K562 (cell line): Measurements from ENCODE around the gene MYMX. TPM values are rescaled to one million over a fixed set of nuclear protein-coding genes. Genes with fewer than 3 reads are reported as not detected.

Experiments used
- CHAMP1 ChIP-seq: fragments of 450-650 bp; IDR thresholded peaks from 2 replicates; pipeline ENCODE4 v1.6.1; 2016; ENCODE audit warnings: mild to moderate bottlenecking
- DPF2 ChIP-seq: fragments of 450-650 bp; IDR thresholded peaks from 2 replicates; pipeline ENCODE4 v1.6.1; 2016
- GATAD2B ChIP-seq: fragments of 450-650 bp; IDR thresholded peaks from 2 replicates; pipeline ENCODE4 v1.6.1; 2017; ENCODE audit warnings: mild to moderate bottlenecking, borderline replicate concordance
- HDAC3 ChIP-seq: fragments of 450-650 bp; IDR thresholded peaks from 2 replicates; pipeline ENCODE4 v1.6.1; 2018; ENCODE audit warnings: borderline replicate concordance, mild to moderate bottlenecking, moderate library complexity; ENCODE audit not compliant: partially characterized antibody
- MCM7 ChIP-seq, 2 experiments: fragments of 450-650 bp; IDR thresholded peaks; 2 replicates each; pipeline ENCODE4 v1.6.1; 2016 to 2018
- MXI1 ChIP-seq: IDR thresholded peaks from 2 replicates; pipeline ENCODE4 v1.6.1; 2011; ENCODE audit warnings: low read depth, mild to moderate bottlenecking, improper control_type of control experiment, low read length
- PHTF2 ChIP-seq: fragments of 250-450 bp; sonication (Bioruptor Pico); IDR thresholded peaks from 2 replicates; pipeline ENCODE4 v1.5.0; 2021; ENCODE audit warnings: mild to moderate bottlenecking
- PML ChIP-seq: IDR thresholded peaks from 2 replicates; pipeline ENCODE4 v1.6.1; 2012; ENCODE audit warnings: low read length, inconsistent platforms
- RBBP5 ChIP-seq: fragments of 200-600 bp; sonication (generic); IDR thresholded peaks from 2 replicates; pipeline ENCODE4 v1.6.1; 2012; ENCODE audit warnings: borderline replicate concordance, mild to moderate bottlenecking, low read length, control low read depth, inconsistent platforms; ENCODE audit not compliant: insufficient read depth, poor library complexity, severe bottlenecking
- RUNX1 ChIP-seq: sonication (generic); IDR thresholded peaks from 2 replicates; pipeline ENCODE4 v1.6.1; 2016; ENCODE audit warnings: antibody characterized with exemption, low read depth
- SMAD3 ChIP-seq: fragments of 450-650 bp; formaldehyde crosslinking; conservative IDR thresholded peaks from 2 replicates; pipeline ENCODE4 v1.4.0; 2020; ENCODE audit warnings: mild to moderate bottlenecking
- SMC3 ChIP-seq: conservative IDR thresholded peaks from 2 replicates; pipeline ENCODE4 v1.6.1; 2011; ENCODE audit warnings: low read depth, low read length, improper control_type of control experiment; ENCODE audit not compliant: insufficient read depth
- TCF7 ChIP-seq: sonication (generic); IDR thresholded peaks from 2 replicates; pipeline ENCODE4 v1.6.1; 2016; ENCODE audit warnings: antibody characterized with exemption, borderline replicate concordance
- UBTF ChIP-seq, 2 experiments: IDR thresholded peaks; 2 replicates each; pipeline ENCODE4 v1.6.1; 2012; ENCODE audit warnings: improper control_type of control experiment in 2 of 2, low read depth in 2 of 2, low read length in 2 of 2, borderline replicate concordance in 1 of 2
- ZBTB43 ChIP-seq: sonication (generic); formaldehyde crosslinking; IDR thresholded peaks from 2 replicates; pipeline ENCODE4 v1.8.0; 2023; ENCODE audit warnings: mild to moderate bottlenecking, missing genetic modification reagents
- ZMIZ1 ChIP-seq, 2 experiments: fragments of 150-350 bp in 1 of 2; IDR thresholded peaks; 2 replicates each; pipeline ENCODE4 v1.6.1; 2012 to 2016; ENCODE audit warnings: low read depth in 2 of 2, low read length in 2 of 2, mild to moderate bottlenecking in 1 of 2, moderate library complexity in 1 of 2
- ZNF23 ChIP-seq: fragments of 250-450 bp; sonication (Bioruptor Pico); IDR thresholded peaks from 2 replicates; pipeline ENCODE4 v1.4.0; 2020; ENCODE audit warnings: mild to moderate bottlenecking
- ZNF324 ChIP-seq: fragments of 250-450 bp; sonication (Bioruptor Pico); IDR thresholded peaks from 2 replicates; pipeline ENCODE4 v1.4.0; 2020; ENCODE audit warnings: mild to moderate bottlenecking
- ZNF347 ChIP-seq: fragments of 450-650 bp; formaldehyde crosslinking; IDR thresholded peaks from 2 replicates; pipeline ENCODE4 v1.4.0; 2020; ENCODE audit warnings: low read depth, mild to moderate bottlenecking, moderate library complexity
- polyA plus RNA-seq, 8 experiments: library from polyadenylated mRNA; depleted of rRNA in 4 of 8; stranded (reverse) in 5 of 8; unstranded in 3 of 8; fragments of >200 nt; fragmentation: Nextera tagmentation in 2 of 8; fragmentation: Illumina TruSeq in 1 of 8; extraction: Ambion mirVana in 2 of 8; extraction: Trizol in 1 of 8; gene quantifications; 2 replicates each; pipeline versions ENCODE4 v1.2.1 to v1.2.3, GENCODE V29; 2011 to 2014; ENCODE audit warnings: inconsistent platforms in 1 of 8, missing spikeins in 1 of 8
- total RNA-seq, 7 experiments: library from RNA; depleted of rRNA in 6 of 7; stranded (reverse); fragments of >200 nt in 6 of 7; fragmentation: Illumina TruSeq in 2 of 7; extraction: Trizol in 2 of 7; gene quantifications; 2 replicates each; pipeline versions ENCODE4 v1.2.1 to v1.2.3, GENCODE V29; 2011 to 2021; ENCODE audit warnings: low replicate concordance in 1 of 7

The MYMX gene
- total and polyA plus RNA-seq, 9 of the 15 experiments (the other 6 are each of a cell fraction or from before 2014, with no cell fraction given): 0.12 TPM; not detected in 8

GRCh38 chr6:44203955-44204354, 12.8 kb upstream of the MYMX start (continued):
- TF ChIP-seq GATAD2B: no peak
- no peak for TF ChIP-seq CHAMP1
- peak; percentile 91 for TF ChIP-seq DPF2
- TF ChIP-seq SMAD3: no peak
- no peak for TF ChIP-seq RBBP5
- no peak for TF ChIP-seq PHTF2 (CRISPR knock-in tag)
- no peak for TF ChIP-seq UBTF (IDR thresholded peaks at IDR 0.05; ENCODE audit: borderline replicate concordance in 1 of 2, low read depth in 2 of 2, low read length in 2 of 2)
- TF ChIP-seq RUNX1: no peak
- no peak for TF ChIP-seq PML
- no peak for TF ChIP-seq ZNF324
- TF ChIP-seq HDAC3: no peak
- TF ChIP-seq SMC3: no peak
- no peak for TF ChIP-seq ZNF347 (CRISPR knock-in tag)
- TF ChIP-seq ZBTB43 (CRISPR knock-in tag): no peak
- TF ChIP-seq ZMIZ1 (IDR thresholded peaks at IDR 0.05; ENCODE audit: low read depth in 2 of 2, low read length in 2 of 2): no peak
- TF ChIP-seq MCM7 (IDR thresholded peaks at IDR 0.05): no peak
- no peak for TF ChIP-seq TCF7
- no peak for TF ChIP-seq MXI1
- TF ChIP-seq ZNF23 (CRISPR knock-in tag): no peak
